Measurements from ENCODE around the gene OPCML.

Gene OPCML

GRCh38 chr11:133350045-133350444 lies 182.3 kb downstream of the OPCML start:
- DNase-seq = no peak

- DNase-seq = no peak
These were observed 184.3 kb downstream of the OPCML start for GRCh38 chr11:133347988-133348387.

- no peak for DNase-seq
These were observed 186.2 kb downstream of the OPCML start for GRCh38 chr11:133346137-133346536.

- DNase-seq = no peak
These were observed 188.3 kb downstream of the OPCML start for GRCh38 chr11:133343951-133344350.

GRCh38 chr11:133339495-133340140 lies 192.7 kb downstream of the OPCML start:
- DNase-seq = no peak

- no peak for DNase-seq
These were observed 193.7 kb downstream of the OPCML start for GRCh38 chr11:133338588-133338987.

- no peak for DNase-seq
These were observed 194.3 kb downstream of the OPCML start for GRCh38 chr11:133337951-133338418.

GRCh38 chr11:133337193-133337592 lies 195.1 kb downstream of the OPCML start:
- DNase-seq = no peak

- no peak for DNase-seq
These were observed 201.3 kb downstream of the OPCML start for GRCh38 chr11:133331031-133331430.

GRCh38 chr11:133326849-133327248 lies 205.5 kb downstream of the OPCML start:
- DNase-seq = no peak

GRCh38 chr11:133326332-133326731 lies 206.0 kb downstream of the OPCML start:
- DNase-seq = no peak

GRCh38 chr11:133325711-133326110 lies 206.6 kb downstream of the OPCML start:
- no peak for DNase-seq

- no peak for DNase-seq
These were observed 208.9 kb downstream of the OPCML start for GRCh38 chr11:133323354-133323753.

- no peak for DNase-seq
These were observed 214.1 kb downstream of the OPCML start for GRCh38 chr11:133318221-133318620.

- no peak for DNase-seq
These were observed 221.1 kb downstream of the OPCML start for GRCh38 chr11:133311230-133311629.

GRCh38 chr11:133306019-133306418 lies 226.3 kb downstream of the OPCML start:
- no peak for DNase-seq

- DNase-seq = no peak
These were observed 226.9 kb downstream of the OPCML start for GRCh38 chr11:133305208-133305956.

GRCh38 chr11:133303262-133303661 lies 229.0 kb downstream of the OPCML start:
- no peak for DNase-seq

- DNase-seq = no peak
These were observed 230.2 kb downstream of the OPCML start for GRCh38 chr11:133302056-133302455.

GRCh38 chr11:133300666-133301065 lies 231.6 kb downstream of the OPCML start:
- no peak for DNase-seq

GRCh38 chr11:133291780-133292179 lies 240.5 kb downstream of the OPCML start:
- no peak for DNase-seq

GRCh38 chr11:133285359-133285758 lies 246.9 kb downstream of the OPCML start:
- no peak for DNase-seq

- no peak for DNase-seq
These were observed 248.1 kb downstream of the OPCML start for GRCh38 chr11:133284156-133284555.

- DNase-seq = no peak
These were observed 254.4 kb downstream of the OPCML start for GRCh38 chr11:133277886-133278285.

Measured in DMS79 (cell line).